Measurements from ENCODE around the gene NOL4L. TPM values are rescaled to one million over a fixed set of nuclear protein-coding genes. Genes with fewer than 3 reads are reported as not detected.

Gene NOL4L
- total and polyA plus RNA-seq, 2 experiments from 2014 or later = 35.6 to 42.9 TPM

GRCh38 chr20:32440069-32440757 is 144.9 kb downstream of the NOL4L start:
- Histone ChIP-seq H3K27me3 (no peaks in the 10 kb centered on the region), H3K36me3 (replicated peaks; ENCODE audit: insufficient read depth, low read depth) (no peaks in the 10 kb centered on the region), H3K4me1 (ENCODE audit: insufficient read depth) (peaks cover 9% of the 10 kb centered on the region), H3K4me2 (no peak overlapping the region), H3K27ac (no peak overlapping the region), H3K9me3 (ENCODE audit: low read depth) (no peaks in the 10 kb centered on the region), H4K20me1 (ENCODE audit: insufficient read depth, poor library complexity, severe bottlenecking) (peaks cover 8% of the 10 kb centered on the region), H2AFZ (no peak overlapping the region), H3K79me2 (peaks cover 56% of the 10 kb centered on the region), H3K9me2 (replicated peaks; ENCODE audit: insufficient read depth) (no peaks in the 10 kb centered on the region), H3K4me3 (no peak overlapping the region)
- TF ChIP-seq EZH2 (IDR thresholded peaks at IDR 0.05; ENCODE audit: borderline replicate concordance) = no peak
- no peak for TF ChIP-seq EZH2phosphoT487 (IDR thresholded peaks at IDR 0.05; ENCODE audit: low read depth, severe bottlenecking, unreplicated experiment)
- no peak for TF ChIP-seq CTCF (IDR thresholded peaks at IDR 0.05; ENCODE audit: poor library complexity)
- 90% methylated on average over 6 of the region's 6 CpGs for WGBS (ENCODE audit: low lambda C conversion rate, missing lambda C conversion rate)
- DNase-seq (ENCODE audit: low spot score) = peak; percentile 11

GRCh38 chr20:32439132-32439829 is 145.9 kb downstream of the NOL4L start:
- no peaks in the 10 kb centered on the region for H3K36me3 ChIP-seq (replicated peaks; ENCODE audit: insufficient read depth, low read depth)
- peaks cover 6% of the 10 kb centered on the region for H4K20me1 ChIP-seq (ENCODE audit: insufficient read depth, poor library complexity, severe bottlenecking)
- H3K4me3 ChIP-seq = no peak overlapping the region
- no peak overlapping the region for H3K27ac ChIP-seq
- no peak overlapping the region for H3K4me2 ChIP-seq
- 96% methylated on average over 11 of the region's 11 CpGs for WGBS (ENCODE audit: low lambda C conversion rate, missing lambda C conversion rate)
- no peak for TF ChIP-seq EZH2 (IDR thresholded peaks at IDR 0.05; ENCODE audit: borderline replicate concordance)
- TF ChIP-seq CTCF (IDR thresholded peaks at IDR 0.05; ENCODE audit: poor library complexity) = peak; percentile 6
- DNase-seq (ENCODE audit: low spot score) = peak; percentile 17
- H3K9me3 ChIP-seq (ENCODE audit: low read depth) = no peaks in the 10 kb centered on the region
- H2AFZ ChIP-seq = no peak overlapping the region
- no peaks in the 10 kb centered on the region for H3K9me2 ChIP-seq (replicated peaks; ENCODE audit: insufficient read depth)
- H3K4me1 ChIP-seq (ENCODE audit: insufficient read depth) = peaks cover 9% of the 10 kb centered on the region
- H3K27me3 ChIP-seq = no peaks in the 10 kb centered on the region
- peaks cover 60% of the 10 kb centered on the region for H3K79me2 ChIP-seq

- Histone ChIP-seq H3K36me3 (replicated peaks; ENCODE audit: insufficient read depth, low read depth) (no peaks in the 10 kb centered on the region), H3K9me3 (ENCODE audit: low read depth) (no peaks in the 10 kb centered on the region), H3K4me1 (ENCODE audit: insufficient read depth) (peaks cover 9% of the 10 kb centered on the region), H3K9me2 (replicated peaks; ENCODE audit: insufficient read depth) (no peaks in the 10 kb centered on the region), H4K20me1 (ENCODE audit: insufficient read depth, poor library complexity, severe bottlenecking) (peaks cover 2% of the 10 kb centered on the region), H3K27me3 (no peaks in the 10 kb centered on the region), H3K27ac (no peak overlapping the region), H3K4me2 (no peak overlapping the region), H3K4me3 (no peak overlapping the region), H3K79me2 (peaks cover 55% of the 10 kb centered on the region), H2AFZ (no peak overlapping the region)
- TF ChIP-seq EZH2phosphoT487 (IDR thresholded peaks at IDR 0.05; ENCODE audit: low read depth, severe bottlenecking, unreplicated experiment) = no peak
- TF ChIP-seq EZH2 (IDR thresholded peaks at IDR 0.05; ENCODE audit: borderline replicate concordance) = no peak
- TF ChIP-seq CTCF (IDR thresholded peaks at IDR 0.05; ENCODE audit: poor library complexity) = no peak
- 94% methylated on average over 8 of the region's 8 CpGs for WGBS (ENCODE audit: low lambda C conversion rate, missing lambda C conversion rate)
- DNase-seq (ENCODE audit: low spot score) = no peak
Observed at GRCh38 chr20:32438331-32438858, 146.7 kb downstream of the NOL4L start.
